Thyroid gland (tissue), 4 donors: ENCODE measurements around the gene MRGPRG. TPM values are rescaled to one million over a fixed set of nuclear protein-coding genes. Genes with fewer than 3 reads are reported as not detected.
A peak's percentile ranks its signal among the peaks of the same experiment; 100 is the strongest.

Source experiments
- DNase-seq, 2 donors: peaks; one replicate each; pipeline ENCODE4 v3.0.0-alpha.2; 2019
- H3K27ac ChIP-seq, 3 donors: fragments of 200-600 bp; sonication (generic); 1 replicate in 2 of 3; 2 replicates in 1 of 3; pipeline ENCODE4 v1.5.1; 2016 to 2019; ENCODE audit warnings: mild to moderate bottlenecking in 1 of 3, moderate library complexity in 1 of 3
- H3K27me3 ChIP-seq: fragments of 200-600 bp; sonication (generic); one replicate; pipeline ENCODE4 v1.5.1; 2019
- H3K36me3 ChIP-seq, 2 donors: fragments of 200-600 bp; sonication (generic); one replicate each; pipeline ENCODE4 v1.5.1; 2016 to 2019
- H3K4me1 ChIP-seq, 2 donors: fragments of 200-600 bp; sonication (generic); one replicate each; pipeline ENCODE4 v1.5.1; 2017 to 2019
- H3K4me3 ChIP-seq, 3 donors: fragments of 200-600 bp; sonication (generic); replicated peaks in 1 of 3; 1 replicate in 2 of 3; 2 replicates in 1 of 3; pipeline ENCODE4 v1.5.1; 2016; ENCODE audit warnings: mild to moderate bottlenecking in 1 of 3
- H3K9me3 ChIP-seq: fragments of 200-600 bp; sonication (generic); one replicate; pipeline ENCODE4 v1.5.1; 2017
- CTCF ChIP-seq, 6 experiments: fragments of 200-600 bp in 3 of 6; fragments of 450-650 bp in 3 of 6; sonication (generic) in 3 of 6; IDR thresholded peaks; one replicate each; pipeline ENCODE4 v1.5.1; 2016 to 2019; ENCODE audit warnings: antibody characterized with exemption in 6 of 6, mild to moderate bottlenecking in 2 of 6, inconsistent platforms in 1 of 6, moderate library complexity in 1 of 6
- POLR2A ChIP-seq, 2 donors: fragments of 450-650 bp; IDR thresholded peaks; one replicate each; pipeline ENCODE4 v1.6.1; 2017; ENCODE audit warnings: antibody characterized with exemption in 2 of 2, mild to moderate bottlenecking in 2 of 2, moderate library complexity in 1 of 2
- WGBS, 2 donors: methylation state at CpG; one replicate each; pipeline ENCODE4 v1.1.5; 2017; 5-methylcytosine and 5-hydroxymethylcytosine counted together
- intact Hi-C: fragments of 100-400 bp; cut with DNase I; formaldehyde crosslinking; loops from one replicate; pipeline ENCODE4 v1.15.1; 2023
- total RNA-seq, 4 donors: library from RNA; depleted of rRNA; stranded (reverse); fragments of >200 nt; gene quantifications; one replicate each; pipeline ENCODE4 v1.2.3, GENCODE V29; 2016

Gene MRGPRG
- total RNA-seq, 4 donors from 2014 or later = not detected

GRCh38 chr11:3217818-3218482 lies 663 bp downstream of the MRGPRG start:
- Histone ChIP-seq H3K9me3 (no peaks in the 10 kb centered on the region), H3K36me3 (no peaks in the 10 kb centered on the region), H3K4me3 (no peak overlapping the region), H3K27ac (no peak overlapping the region), H3K27me3 (no peaks in the 10 kb centered on the region), H3K4me1 (peaks cover 5 to 8% of the 10 kb centered on the region in 2 donors)
- intact Hi-C loops = loop anchor here (5.0 to 10.0 kb wide), 2 partner anchors 113 to 181 kb away; no protein-coding TSS in a partner anchor
- peak in 1 of 2 donors; percentile 0 for DNase-seq
- TF ChIP-seq CTCF (IDR thresholded peaks at IDR 0.05) (no peak), POLR2A (IDR thresholded peaks at IDR 0.05) (no peak)
- WGBS, 2 donors = 90 to 91% methylated on average over 35 to 39 of the region's 49 CpGs

- Histone ChIP-seq H3K27ac (no peak overlapping the region), H3K36me3 (no peaks in the 10 kb centered on the region), H3K27me3 (no peaks in the 10 kb centered on the region), H3K4me1 (peaks cover 5 to 7% of the 10 kb centered on the region in 2 donors), H3K4me3 (no peak overlapping the region), H3K9me3 (no peaks in the 10 kb centered on the region)
- DNase-seq = no peak
- TF ChIP-seq CTCF (IDR thresholded peaks at IDR 0.05) (no peak), POLR2A (IDR thresholded peaks at IDR 0.05) (no peak)
- 73 to 78% methylated on average over 11 of the region's 11 CpGs for WGBS, 2 donors
- intact Hi-C loops = loop anchor here (5.0 to 10.0 kb wide), 2 partner anchors 111 to 179 kb away; no protein-coding TSS in a partner anchor
These were observed 2.5 kb downstream of the MRGPRG start for GRCh38 chr11:3216027-3216525.

GRCh38 chr11:3215346-3216026 lies 3.1 kb downstream of the MRGPRG start:
- DNase-seq = peak in 1 of 2 donors; percentile 2
- peaks cover 0 to 1% of the 10 kb centered on the region in 2 donors for H3K4me1 ChIP-seq
- no peak overlapping the region for H3K27ac ChIP-seq
- H3K36me3 ChIP-seq = no peaks in the 10 kb centered on the region
- TF ChIP-seq CTCF (IDR thresholded peaks at IDR 0.05) = no peak
- TF ChIP-seq POLR2A (IDR thresholded peaks at IDR 0.05) = no peak
- WGBS, 2 donors = 75 to 88% methylated on average over 10 to 17 of the region's 17 CpGs
- H3K4me3 ChIP-seq = no peak overlapping the region
- intact Hi-C loops = loop anchor here (5.0 to 10.0 kb wide), 2 partner anchors 111 to 178 kb away; no protein-coding TSS in a partner anchor
- no peaks in the 10 kb centered on the region for H3K9me3 ChIP-seq
- H3K27me3 ChIP-seq = no peaks in the 10 kb centered on the region

GRCh38 chr11:3214420-3214699 lies 4.3 kb downstream of the MRGPRG start:
- Histone ChIP-seq H3K36me3 (no peaks in the 10 kb centered on the region), H3K9me3 (no peaks in the 10 kb centered on the region), H3K4me1 (no peaks in the 10 kb centered on the region), H3K27ac (no peak overlapping the region), H3K27me3 (no peaks in the 10 kb centered on the region), H3K4me3 (no peak overlapping the region)
- 83% methylated on average over 4 of the region's 4 CpGs; no CpG with 5 or more reads in 1 of the 2 donors for WGBS, 2 donors
- DNase-seq = no peak
- TF ChIP-seq POLR2A (IDR thresholded peaks at IDR 0.05) (no peak), CTCF (IDR thresholded peaks at IDR 0.05) (no peak)
- intact Hi-C loops = loop anchor here (10.0 kb wide), 1 partner anchor 110 kb away; no protein-coding TSS in a partner anchor
